Endothelial cell (in vitro differentiated cells): Measurements from ENCODE around the gene USP3. TPM values are rescaled to one million over a fixed set of nuclear protein-coding genes. Genes with fewer than 3 reads are reported as not detected.

Experiments
- DNase-seq: peaks from one replicate; pipeline ENCODE4 v3.0.0; 2021; ENCODE audit warnings: low spot score
- H3K27ac Mint-ChIP-seq: one replicate; pipeline ENCODE4 v1.8.0; 2021; ENCODE audit warnings: mixed read lengths, inconsistent platforms; ENCODE audit not compliant: unreplicated experiment
- H3K27me3 Mint-ChIP-seq: one replicate; pipeline ENCODE4 v1.8.0; 2021; ENCODE audit warnings: mild to moderate bottlenecking, moderate library complexity, mixed read lengths, inconsistent platforms; ENCODE audit not compliant: unreplicated experiment
- H3K36me3 Mint-ChIP-seq: one replicate; pipeline ENCODE4 v1.8.0; 2021; ENCODE audit warnings: mild to moderate bottlenecking, low read depth, mixed read lengths, inconsistent platforms; ENCODE audit not compliant: unreplicated experiment
- H3K4me1 Mint-ChIP-seq: one replicate; pipeline ENCODE4 v1.8.0; 2021; ENCODE audit warnings: mild to moderate bottlenecking, mixed read lengths, inconsistent platforms; ENCODE audit not compliant: unreplicated experiment
- H3K4me3 Mint-ChIP-seq: one replicate; pipeline ENCODE4 v1.8.0; 2021; ENCODE audit warnings: mild to moderate bottlenecking, mixed read lengths, inconsistent platforms; ENCODE audit not compliant: unreplicated experiment
- H3K9me3 Mint-ChIP-seq: one replicate; pipeline ENCODE4 v1.8.0; 2021; ENCODE audit warnings: mixed read lengths, inconsistent platforms; ENCODE audit not compliant: unreplicated experiment
- CTCF ChIP-seq: fragments of 200-600 bp; sonication (generic); IDR thresholded peaks from one replicate; pipeline ENCODE4 v1.5.0; 2021; ENCODE audit warnings: antibody characterized with exemption; ENCODE audit not compliant: unreplicated experiment
- total RNA-seq: library from RNA; stranded (reverse); fragmentation: NEBNext Ultra II Directional; extraction: Animal tissue kit (Norgen Biotek cat#: 25700); gene quantifications from one replicate; pipeline ENCODE4 v1.2.1, GENCODE V29; 2021; ENCODE audit not compliant: unreplicated experiment

The USP3 gene
- total RNA-seq, 1 donor from 2014 or later, result 33.5 TPM

GRCh38 chr15:63509056-63509954 is 4.9 kb downstream of the USP3 start:
- Mint-ChIP-seq H3K4me1 (peaks cover 20% of the 10 kb centered on the region), H3K27ac (no peak overlapping the region), H3K4me3 (no peak overlapping the region), H3K36me3 (peaks cover 4% of the 10 kb centered on the region), H3K9me3 (no peaks in the 10 kb centered on the region), H3K27me3 (no peaks in the 10 kb centered on the region)
- DNase-seq, result no peak
- TF ChIP-seq CTCF, result no peak

- no peak for TF ChIP-seq CTCF
- DNase-seq, result no peak
- peaks cover 4% of the 10 kb centered on the region for H3K36me3 Mint-ChIP-seq
- H3K27ac Mint-ChIP-seq, result no peak overlapping the region
- H3K9me3 Mint-ChIP-seq, result no peaks in the 10 kb centered on the region
- H3K4me3 Mint-ChIP-seq, result no peak overlapping the region
- H3K27me3 Mint-ChIP-seq, result no peaks in the 10 kb centered on the region
- peaks cover 21% of the 10 kb centered on the region for H3K4me1 Mint-ChIP-seq
These were observed 5.9 kb downstream of the USP3 start for GRCh38 chr15:63509955-63510940.

GRCh38 chr15:63512148-63512547 is 7.8 kb downstream of the USP3 start:
- DNase-seq, result no peak
- H3K36me3 Mint-ChIP-seq, result no peaks in the 10 kb centered on the region
- H3K27ac Mint-ChIP-seq, result no peak overlapping the region
- TF ChIP-seq CTCF, result no peak
- H3K4me3 Mint-ChIP-seq, result no peak overlapping the region
- no peaks in the 10 kb centered on the region for H3K27me3 Mint-ChIP-seq
- H3K4me1 Mint-ChIP-seq, result peaks cover 18% of the 10 kb centered on the region
- no peaks in the 10 kb centered on the region for H3K9me3 Mint-ChIP-seq

DNA sequence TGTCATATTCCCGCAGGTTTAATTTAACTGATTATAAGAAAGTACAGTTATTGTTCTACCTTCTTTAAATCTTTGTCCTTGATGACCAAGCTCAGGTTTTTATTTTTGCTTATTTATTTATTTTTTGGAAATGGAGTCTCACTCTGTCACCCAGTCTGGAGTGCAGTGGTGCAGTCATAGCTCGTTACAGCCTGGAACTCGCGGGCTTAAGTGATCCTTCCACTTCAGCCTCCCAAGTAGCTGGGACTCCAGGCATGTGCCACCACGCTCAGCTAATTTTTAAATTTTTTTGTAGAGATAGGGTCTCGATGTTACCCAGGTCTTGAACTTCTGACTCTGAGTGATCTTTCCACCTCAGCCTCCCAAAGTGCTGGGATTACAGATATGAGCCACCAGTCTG is 8.9 kb downstream of the USP3 start:
- no peaks in the 10 kb centered on the region for H3K9me3 Mint-ChIP-seq

More for the DNA sequence above, 8.9 kb downstream of the USP3 start:
- no peak for TF ChIP-seq CTCF
- Mint-ChIP-seq H3K27me3 (no peaks in the 10 kb centered on the region), H3K4me3 (no peak overlapping the region), H3K27ac (no peak overlapping the region), H3K4me1 (peaks cover 26% of the 10 kb centered on the region), H3K36me3 (no peaks in the 10 kb centered on the region)
- DNase-seq, result no peak
